NB4 (cell line): ENCODE results near the gene KYNU.

Experiments
- CTCF ChIP-seq: IDR thresholded peaks from one replicate; pipeline ENCODE4 v1.5.1; 2012; ENCODE audit warnings: low read depth, low read length
- MAX ChIP-seq: IDR thresholded peaks from 2 replicates; pipeline ENCODE4 v1.6.1; 2011; ENCODE audit warnings: low read depth, low read length
- MYC ChIP-seq: IDR thresholded peaks from 2 replicates; pipeline ENCODE4 v1.6.1; 2011; ENCODE audit warnings: low read depth, low read length
- POLR2A ChIP-seq: IDR thresholded peaks from 2 replicates; pipeline ENCODE4 v1.6.1; 2011; ENCODE audit warnings: mild to moderate bottlenecking; ENCODE audit not compliant: insufficient read length; ENCODE audit errors: extremely low read depth

DNA sequence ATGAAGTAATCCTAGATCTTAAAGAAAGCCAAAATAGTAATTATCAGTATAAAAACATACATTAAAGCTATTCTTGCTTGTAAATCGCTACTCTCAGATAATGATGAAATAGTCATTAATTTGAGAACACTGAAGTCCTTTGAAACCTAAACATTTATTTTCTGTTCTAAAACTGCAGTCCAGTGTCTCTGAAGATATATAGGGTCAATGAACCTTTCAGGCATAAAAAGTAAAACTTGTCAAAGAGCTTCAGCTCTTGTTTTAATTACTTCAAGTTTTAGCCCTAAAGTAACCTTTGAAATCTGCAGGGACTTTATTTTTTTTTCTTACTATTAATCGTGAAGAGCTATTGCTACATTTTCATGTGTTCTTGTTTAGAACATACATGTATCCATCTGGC lies 116.3 kb downstream of the KYNU start:
- TF ChIP-seq CTCF (no peak), POLR2A (no peak), MAX (no peak), MYC (no peak)
